Testis (tissue), 3 donors: ENCODE measurements around the gene SERPINB10. TPM values are rescaled to one million over a fixed set of nuclear protein-coding genes. Genes with fewer than 3 reads are reported as not detected.

Experiments
- DNase-seq: peaks from one replicate; pipeline ENCODE4 v3.0.0-alpha.2; 2019
- H3K27ac ChIP-seq, 2 donors: fragments of 200-600 bp; sonication (generic); one replicate each; pipeline ENCODE4 v1.5.1; 2019
- H3K27me3 ChIP-seq: fragments of 200-600 bp; sonication (generic); one replicate; pipeline ENCODE4 v1.5.1; 2019
- H3K36me3 ChIP-seq: fragments of 200-600 bp; sonication (generic); one replicate; pipeline ENCODE4 v1.5.1; 2017; ENCODE audit warnings: low read depth; ENCODE audit errors: missing control alignments
- H3K4me1 ChIP-seq: fragments of 200-600 bp; sonication (generic); one replicate; pipeline ENCODE4 v1.5.1; 2019
- H3K4me3 ChIP-seq, 2 donors: fragments of 200-600 bp; sonication (generic); one replicate each; pipeline ENCODE4 v1.5.1; 2017 to 2019
- H3K9me3 ChIP-seq: fragments of 200-600 bp; sonication (generic); one replicate; pipeline ENCODE4 v1.5.1; 2017
- POLR2A ChIP-seq: fragments of 450-650 bp; IDR thresholded peaks from one replicate; pipeline ENCODE4 v1.6.1; 2017; ENCODE audit warnings: antibody characterized with exemption, mild to moderate bottlenecking, moderate library complexity
- WGBS, 2 donors: methylation state at CpG; one replicate each; pipeline ENCODE4 v1.1.5; 2018; 5-methylcytosine and 5-hydroxymethylcytosine counted together
- intact Hi-C: fragments of 100-400 bp; cut with DNase I; formaldehyde crosslinking; loops from one replicate; pipeline ENCODE4 v1.15.1; 2023; ENCODE audit warnings: low total_unique reads
- polyA plus RNA-seq: library from polyadenylated mRNA; stranded (reverse); fragments of 350-450 nt; fragmentation: Illumina TruSeq; extraction: RNeasy Lipid Tissue Mini Kit (QIAGEN cat#74804); gene quantifications from one replicate; pipeline ENCODE4 v1.2.3, GENCODE V29; 2014; ENCODE audit warnings: low read depth, low replicate concordance; ENCODE audit not compliant: insufficient read depth
- total RNA-seq, 2 donors: library from RNA; depleted of rRNA; stranded (reverse); fragments of >200 nt; gene quantifications; one replicate each; pipeline ENCODE4 v1.2.3, GENCODE V29; 2016
- TF ChIP-seq, protein P1 (sequence below), 3 experiments: fragments of 450-650 bp in 2 of 3; fragments of 200-600 bp in 1 of 3; sonication (generic) in 1 of 3; IDR thresholded peaks; one replicate each; pipeline ENCODE4 v1.5.1; 2016 to 2019; ENCODE audit warnings: antibody characterized with exemption in 3 of 3, mild to moderate bottlenecking in 2 of 3, moderate library complexity in 1 of 3

The SERPINB10 gene
- total and polyA plus RNA-seq, 3 donors from 2014 or later, result not detected

DNA sequence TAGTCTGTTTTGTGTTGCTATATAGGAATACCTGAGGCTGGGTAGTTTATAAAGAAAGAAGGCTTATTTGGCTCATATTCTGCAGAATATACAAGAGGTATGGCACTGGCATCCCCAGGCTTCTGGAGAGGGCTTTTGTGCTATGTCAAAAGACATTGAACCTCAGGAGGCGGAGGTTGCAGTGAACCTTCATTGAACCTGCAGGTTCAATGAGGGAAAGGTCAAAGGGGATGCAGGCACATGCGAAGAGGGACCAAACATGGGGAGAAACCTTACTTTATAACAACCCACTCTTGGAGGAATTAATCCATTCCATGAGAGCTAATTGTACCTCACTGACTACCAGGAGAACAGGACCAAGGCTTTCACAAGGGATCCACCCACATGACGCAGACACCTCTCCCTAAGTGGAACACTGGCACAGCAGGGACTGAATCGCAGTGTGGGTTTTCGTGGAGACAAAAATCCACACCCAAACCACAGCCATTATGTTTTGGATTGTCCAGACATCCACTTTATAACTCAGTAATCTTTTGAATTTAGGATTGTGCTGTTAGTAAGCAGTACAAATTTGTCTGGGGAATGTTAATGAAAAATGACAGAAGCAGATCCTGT, 58.1 kb downstream of the SERPINB10 start:
- no peaks in the 10 kb centered on the region for H3K27me3 ChIP-seq
- no peaks in the 10 kb centered on the region for H3K4me1 ChIP-seq
- no peak for TF ChIP-seq POLR2A
- TF ChIP-seq, protein P1, sequence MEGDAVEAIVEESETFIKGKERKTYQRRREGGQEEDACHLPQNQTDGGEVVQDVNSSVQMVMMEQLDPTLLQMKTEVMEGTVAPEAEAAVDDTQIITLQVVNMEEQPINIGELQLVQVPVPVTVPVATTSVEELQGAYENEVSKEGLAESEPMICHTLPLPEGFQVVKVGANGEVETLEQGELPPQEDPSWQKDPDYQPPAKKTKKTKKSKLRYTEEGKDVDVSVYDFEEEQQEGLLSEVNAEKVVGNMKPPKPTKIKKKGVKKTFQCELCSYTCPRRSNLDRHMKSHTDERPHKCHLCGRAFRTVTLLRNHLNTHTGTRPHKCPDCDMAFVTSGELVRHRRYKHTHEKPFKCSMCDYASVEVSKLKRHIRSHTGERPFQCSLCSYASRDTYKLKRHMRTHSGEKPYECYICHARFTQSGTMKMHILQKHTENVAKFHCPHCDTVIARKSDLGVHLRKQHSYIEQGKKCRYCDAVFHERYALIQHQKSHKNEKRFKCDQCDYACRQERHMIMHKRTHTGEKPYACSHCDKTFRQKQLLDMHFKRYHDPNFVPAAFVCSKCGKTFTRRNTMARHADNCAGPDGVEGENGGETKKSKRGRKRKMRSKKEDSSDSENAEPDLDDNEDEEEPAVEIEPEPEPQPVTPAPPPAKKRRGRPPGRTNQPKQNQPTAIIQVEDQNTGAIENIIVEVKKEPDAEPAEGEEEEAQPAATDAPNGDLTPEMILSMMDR (IDR thresholded peaks at IDR 0.05), result no peak
- no peak for DNase-seq
- H3K4me3 ChIP-seq, result no peak overlapping the region
- intact Hi-C loops, result no loop called here
- H3K36me3 ChIP-seq, result no peaks in the 10 kb centered on the region
- no peaks in the 10 kb centered on the region for H3K9me3 ChIP-seq
- H3K27ac ChIP-seq, result no peak overlapping the region
- WGBS, 2 donors, result 85 to 90% methylated on average over 5 of the region's 5 CpGs

DNA sequence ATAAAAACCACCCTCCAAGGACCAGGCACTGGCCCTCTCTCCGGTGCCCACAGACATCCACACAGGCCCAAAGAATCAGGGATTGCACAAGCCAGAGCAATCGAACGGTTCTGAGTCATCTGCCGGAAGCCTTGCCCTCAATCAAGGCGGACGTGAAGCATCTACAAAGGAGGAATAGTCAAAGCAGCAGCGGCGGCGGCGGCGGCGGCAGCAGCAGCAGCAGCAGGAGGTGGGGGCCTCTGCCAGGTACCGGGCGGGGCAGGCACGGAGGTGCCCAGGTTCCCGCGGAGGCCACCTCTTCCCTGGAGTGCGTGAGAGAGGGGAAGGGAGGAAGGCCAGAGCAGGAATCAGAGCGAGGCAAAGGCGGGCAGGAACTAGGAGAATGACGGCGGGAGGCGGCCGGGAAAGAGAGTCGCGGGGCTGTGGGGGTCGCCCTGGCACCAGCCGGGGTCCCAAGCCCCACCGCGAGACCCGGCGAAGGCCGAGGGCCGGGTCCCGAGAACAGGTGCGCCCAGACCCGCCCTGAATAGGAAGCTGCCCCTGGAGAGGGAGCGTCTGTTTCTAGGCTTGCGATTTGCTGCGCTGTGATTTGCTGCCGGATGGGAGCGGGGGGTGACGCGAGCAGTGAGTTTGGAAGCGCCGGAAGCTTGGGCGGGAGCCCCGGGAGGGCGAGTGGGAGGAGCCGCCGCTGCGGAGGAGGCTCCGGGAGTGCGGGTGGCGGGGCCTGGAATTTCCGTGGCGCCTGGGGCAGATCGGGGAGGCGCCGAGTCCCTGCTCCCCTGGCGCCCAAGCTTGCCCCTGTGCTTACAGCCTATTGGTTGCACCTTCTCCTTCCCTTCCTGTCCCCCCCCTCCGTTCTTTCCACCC, 62.4 kb downstream of the SERPINB10 start, which contains the start of gene SERPINB8:
TSS of gene SERPINB8 (plus strand) at position 140 of the 867 bp plus-strand sequence. CDS start 8,228 bp downstream, outside the sequence.
- H3K27me3 ChIP-seq, result no peaks in the 10 kb centered on the region
- no peaks in the 10 kb centered on the region for H3K36me3 ChIP-seq
- peak; percentile 96 for DNase-seq
- intact Hi-C loops, result no loop called here
- H3K9me3 ChIP-seq, result no peaks in the 10 kb centered on the region
- 0 to 1% methylated on average over 42 to 62 of the region's 62 CpGs for WGBS, 2 donors
- no peaks in the 10 kb centered on the region for H3K4me1 ChIP-seq
- TF ChIP-seq POLR2A, result peak; percentile 25
- TF ChIP-seq, protein P1 (IDR thresholded peaks at IDR 0.05), result no peak
- H3K27ac ChIP-seq, result peak within 1 kb of the TSS; percentile 78 to 92
- peak within 1 kb of the TSS; percentile 78 to 81 for H3K4me3 ChIP-seq

DNA sequence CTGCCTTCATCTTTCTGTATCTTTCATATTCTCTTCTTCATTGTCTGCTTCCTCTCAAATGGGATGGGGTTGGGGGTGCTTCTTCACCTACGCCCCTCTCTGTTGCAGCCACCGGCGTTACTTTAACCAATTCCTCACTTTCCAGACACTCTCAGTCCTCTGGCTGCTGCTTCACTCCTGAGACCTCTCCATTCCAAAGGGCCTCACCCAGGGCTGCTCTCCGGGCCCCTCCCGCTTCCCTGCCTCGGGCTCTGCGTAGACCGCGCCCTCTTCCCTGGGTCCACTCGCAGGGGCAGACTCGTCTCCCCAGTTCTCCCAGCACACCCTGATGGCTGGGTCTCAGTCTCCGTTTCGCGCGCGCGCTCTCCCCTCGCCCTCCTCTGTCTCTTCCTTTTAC, 63.0 kb downstream of the SERPINB10 start:
- Histone ChIP-seq H3K27ac (peak overlapping the region; percentile 78 to 92), H3K4me3 (peak overlapping the region; percentile 78 to 81), H3K9me3 (no peaks in the 10 kb centered on the region), H3K27me3 (no peaks in the 10 kb centered on the region), H3K36me3 (no peaks in the 10 kb centered on the region), H3K4me1 (no peaks in the 10 kb centered on the region)
- peak; percentile 46 for DNase-seq
- 12 to 15% methylated on average over 18 of the region's 18 CpGs for WGBS, 2 donors
- intact Hi-C loops, result no loop called here
- TF ChIP-seq, protein P1 (IDR thresholded peaks at IDR 0.05), result no peak
- TF ChIP-seq POLR2A, result no peak

DNA sequence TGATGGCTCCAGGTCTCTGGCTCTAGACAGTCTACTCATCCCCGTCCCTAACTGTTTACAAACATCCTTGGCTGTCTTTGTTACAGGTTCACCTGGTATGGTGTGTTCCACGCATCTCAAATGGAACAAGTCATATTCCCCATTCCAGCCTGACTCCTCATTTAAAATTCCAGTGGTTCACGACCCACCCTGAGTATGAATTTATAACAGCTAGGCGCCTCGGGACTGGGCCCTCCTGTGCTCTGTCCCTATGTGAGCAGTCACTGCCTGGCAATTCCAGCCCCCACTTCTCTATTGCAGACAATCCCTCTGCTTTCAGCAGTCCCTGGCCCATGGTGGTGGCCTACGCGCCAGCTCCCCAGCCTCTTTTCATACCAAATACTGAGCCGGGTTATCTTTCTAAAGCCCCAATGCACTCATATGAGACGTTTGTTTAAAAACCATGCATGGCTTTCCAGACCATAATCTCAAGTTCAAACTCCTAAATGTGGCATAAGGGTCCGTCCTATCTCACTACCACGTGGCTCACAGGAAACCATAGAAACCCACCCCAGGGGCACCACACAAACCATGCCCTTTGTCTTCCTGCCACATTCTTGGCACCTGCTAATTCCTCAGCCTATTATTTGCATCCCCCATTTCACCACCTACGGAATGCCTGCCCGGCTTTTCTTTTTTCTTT, 63.7 kb downstream of the SERPINB10 start:
- no peak for DNase-seq
- Histone ChIP-seq H3K27me3 (no peaks in the 10 kb centered on the region), H3K4me3 (peak overlapping the region in 1 of 2 donors; percentile 78), H3K27ac (peak overlapping the region; percentile 78 to 92), H3K36me3 (no peaks in the 10 kb centered on the region), H3K4me1 (no peaks in the 10 kb centered on the region), H3K9me3 (no peaks in the 10 kb centered on the region)
- intact Hi-C loops, result no loop called here
- no peak for TF ChIP-seq POLR2A
- TF ChIP-seq, protein P1 (IDR thresholded peaks at IDR 0.05), result no peak
- WGBS, 2 donors, result 46 to 62% methylated on average over 13 of the region's 13 CpGs
